ENCODE results near the gene ADAMTS17.

The ADAMTS17 gene

GRCh38 chr15:100158356-100158755 lies 183.4 kb downstream of the ADAMTS17 start:
- DNase-seq: no peak
- TF ChIP-seq GATA1 (IDR thresholded peaks at IDR 0.05; ENCODE audit: low read depth, low read length) (no peak), POLR2A (IDR thresholded peaks at IDR 0.05; ENCODE audit: low read length) (no peak)

- DNase-seq: no peak
- no peak for TF ChIP-seq POLR2A (IDR thresholded peaks at IDR 0.05; ENCODE audit: low read length)
- no peak for TF ChIP-seq GATA1 (IDR thresholded peaks at IDR 0.05; ENCODE audit: low read depth, low read length)
Observed at GRCh38 chr15:100156201-100156600, 185.6 kb downstream of the ADAMTS17 start.

GRCh38 chr15:100154338-100154737 lies 187.4 kb downstream of the ADAMTS17 start:
- TF ChIP-seq POLR2A (IDR thresholded peaks at IDR 0.05; ENCODE audit: low read length): no peak
- no peak for TF ChIP-seq GATA1 (IDR thresholded peaks at IDR 0.05; ENCODE audit: low read depth, low read length)
- no peak for DNase-seq

- TF ChIP-seq POLR2A (IDR thresholded peaks at IDR 0.05; ENCODE audit: low read length) (no peak), GATA1 (IDR thresholded peaks at IDR 0.05; ENCODE audit: low read depth, low read length) (no peak)
- no peak for DNase-seq
Observed at GRCh38 chr15:100152463-100152862, 189.3 kb downstream of the ADAMTS17 start.

- DNase-seq: no peak
- TF ChIP-seq POLR2A (IDR thresholded peaks at IDR 0.05; ENCODE audit: low read length): no peak
- no peak for TF ChIP-seq GATA1 (IDR thresholded peaks at IDR 0.05; ENCODE audit: low read depth, low read length)
Observed at GRCh38 chr15:100150906-100151305, 190.9 kb downstream of the ADAMTS17 start.

GRCh38 chr15:100147828-100148227 lies 193.9 kb downstream of the ADAMTS17 start:
- DNase-seq: no peak
- no peak for TF ChIP-seq GATA1 (IDR thresholded peaks at IDR 0.05; ENCODE audit: low read depth, low read length)
- TF ChIP-seq POLR2A (IDR thresholded peaks at IDR 0.05; ENCODE audit: low read length): no peak

- TF ChIP-seq GATA1 (IDR thresholded peaks at IDR 0.05; ENCODE audit: low read depth, low read length) (no peak), POLR2A (IDR thresholded peaks at IDR 0.05; ENCODE audit: low read length) (no peak)
- no peak for DNase-seq
Observed at GRCh38 chr15:100143378-100143777, 198.4 kb downstream of the ADAMTS17 start.

GRCh38 chr15:100141311-100142001 lies 200.3 kb downstream of the ADAMTS17 start:
- DNase-seq: no peak
- TF ChIP-seq POLR2A (IDR thresholded peaks at IDR 0.05; ENCODE audit: low read length) (no peak), GATA1 (IDR thresholded peaks at IDR 0.05; ENCODE audit: low read depth, low read length) (no peak)

- TF ChIP-seq POLR2A (IDR thresholded peaks at IDR 0.05; ENCODE audit: low read length) (no peak), GATA1 (IDR thresholded peaks at IDR 0.05; ENCODE audit: low read depth, low read length) (no peak)
- no peak for DNase-seq
Observed at GRCh38 chr15:100140527-100141308, 201.1 kb downstream of the ADAMTS17 start.

- TF ChIP-seq GATA1 (IDR thresholded peaks at IDR 0.05; ENCODE audit: low read depth, low read length) (no peak), POLR2A (IDR thresholded peaks at IDR 0.05; ENCODE audit: low read length) (no peak)
- no peak for DNase-seq
Observed at GRCh38 chr15:100134586-100134985, 207.2 kb downstream of the ADAMTS17 start.

GRCh38 chr15:100134089-100134583 lies 207.6 kb downstream of the ADAMTS17 start:
- TF ChIP-seq GATA1 (IDR thresholded peaks at IDR 0.05; ENCODE audit: low read depth, low read length) (no peak), POLR2A (IDR thresholded peaks at IDR 0.05; ENCODE audit: low read length) (no peak)
- no peak for DNase-seq

GRCh38 chr15:100133001-100133400 lies 208.8 kb downstream of the ADAMTS17 start:
- TF ChIP-seq POLR2A (IDR thresholded peaks at IDR 0.05; ENCODE audit: low read length) (no peak), GATA1 (IDR thresholded peaks at IDR 0.05; ENCODE audit: low read depth, low read length) (no peak)
- no peak for DNase-seq

- no peak for DNase-seq
- no peak for TF ChIP-seq GATA1 (IDR thresholded peaks at IDR 0.05; ENCODE audit: low read depth, low read length)
- no peak for TF ChIP-seq POLR2A (IDR thresholded peaks at IDR 0.05; ENCODE audit: low read length)
Observed at GRCh38 chr15:100132309-100132708, 209.5 kb downstream of the ADAMTS17 start.

GRCh38 chr15:100131321-100132224 lies 210.2 kb downstream of the ADAMTS17 start:
- peak; percentile 12 to 13 for DNase-seq
- TF ChIP-seq POLR2A (IDR thresholded peaks at IDR 0.05; ENCODE audit: low read length) (no peak), GATA1 (IDR thresholded peaks at IDR 0.05; ENCODE audit: low read depth, low read length) (no peak)
